HEK293 (cell line): Measurements from ENCODE around the gene NTSR1.

Source experiments
- CTCF ChIP-seq: fragments of 450-650 bp; formaldehyde crosslinking; IDR thresholded peaks from 2 replicates; pipeline ENCODE4 v1.5.1; 2016; ENCODE audit warnings: missing biosample characterization, missing genetic modification characterization
- GFI1B ChIP-seq: fragments of 450-650 bp; formaldehyde crosslinking; IDR thresholded peaks from 2 replicates; pipeline ENCODE4 v1.5.1; 2016; ENCODE audit warnings: missing biosample characterization, missing genetic modification characterization
- GLI2 ChIP-seq: fragments of 450-650 bp; formaldehyde crosslinking; IDR thresholded peaks from 2 replicates; pipeline ENCODE4; 2017; ENCODE audit warnings: missing biosample characterization, missing genetic modification characterization, low read depth, borderline replicate concordance
- SALL2 ChIP-seq: fragments of 450-650 bp; formaldehyde crosslinking; IDR thresholded peaks from 2 replicates; pipeline ENCODE4 v1.5.0; 2017; ENCODE audit warnings: missing biosample characterization, mild to moderate bottlenecking, missing genetic modification characterization, borderline replicate concordance
- ZBTB1 ChIP-seq: fragments of 450-650 bp; formaldehyde crosslinking; IDR thresholded peaks from 2 replicates; pipeline ENCODE4 v1.5.1; 2016; ENCODE audit warnings: missing biosample characterization, missing genetic modification characterization
- ZBTB20 ChIP-seq: fragments of 450-650 bp; formaldehyde crosslinking; IDR thresholded peaks from 2 replicates; pipeline ENCODE4 v1.5.1; 2016; ENCODE audit warnings: missing biosample characterization, missing genetic modification characterization
- ZNF354C ChIP-seq: fragments of 450-650 bp; formaldehyde crosslinking; IDR thresholded peaks from 2 replicates; pipeline ENCODE4 v1.5.1; 2016; ENCODE audit warnings: missing biosample characterization, missing genetic modification characterization, low read depth, borderline replicate concordance
- ZNF391 ChIP-seq: fragments of 450-650 bp; formaldehyde crosslinking; IDR thresholded peaks from 2 replicates; pipeline ENCODE4 v1.5.1; 2016; ENCODE audit warnings: low read depth, missing biosample characterization, missing genetic modification characterization, borderline replicate concordance
- ZNF561 ChIP-seq: fragments of 450-650 bp; IDR thresholded peaks from 2 replicates; pipeline ENCODE4 v1.5.1; 2018; ENCODE audit warnings: missing biosample characterization, missing genetic modification characterization, borderline replicate concordance

- TF ChIP-seq CTCF (tag by site-specific recombination) (no peak), ZBTB20 (tag by site-specific recombination) (no peak), GLI2 (tag by site-specific recombination) (no peak), ZNF391 (tag by site-specific recombination) (no peak), SALL2 (no peak), ZNF354C (tag by site-specific recombination) (no peak), GFI1B (tag by site-specific recombination) (no peak), ZNF561 (no peak), ZBTB1 (tag by site-specific recombination) (no peak)
Measured at GRCh38 chr20:62659488-62660239, 49.0 kb upstream of the NTSR1 start.
